GM18867 (cell line): ENCODE results near the gene TBC1D22B.

Source experiments
- ATAC-seq: cut with Tn5 transposase; IDR thresholded peaks from one replicate; pipeline ENCODE4 v1.9.1; 2021; ENCODE audit warnings: mild to moderate bottlenecking, moderate library complexity; ENCODE audit not compliant: unreplicated experiment

The TBC1D22B gene

GRCh38 chr6:37352384-37352783 lies 94.8 kb downstream of the TBC1D22B start:
- no peak for ATAC-seq

GRCh38 chr6:37353761-37354525 lies 96.4 kb downstream of the TBC1D22B start, which contains the start of gene RNF8:
Gene RNF8, plus strand, starts transcription at chr6:37353983. Its CDS starts 182 bp downstream, at chr6:37354165.
- peak; percentile 88 for ATAC-seq

GRCh38 chr6:37354526-37355384 lies 97.2 kb downstream of the TBC1D22B start:
- peak; percentile 12 for ATAC-seq

DNA sequence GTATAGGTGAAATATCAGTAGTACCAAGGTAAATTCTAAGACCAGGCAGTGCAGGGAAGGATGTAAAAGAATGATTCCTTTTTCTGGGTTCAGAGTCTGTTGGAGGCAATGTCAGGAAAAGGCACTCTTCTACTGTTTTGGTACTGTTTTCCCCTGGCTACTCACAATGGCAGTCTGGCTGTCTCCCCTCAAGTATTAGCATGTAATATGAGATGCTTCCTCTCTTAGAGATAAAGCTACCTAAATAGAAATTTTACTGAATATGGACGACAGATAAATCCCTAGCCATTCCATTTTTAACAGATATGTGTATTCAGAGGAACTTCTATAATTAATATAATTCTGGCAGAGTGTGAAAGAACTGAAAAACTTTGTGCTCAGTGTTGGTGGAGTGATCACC lies 99.7 kb downstream of the TBC1D22B start:
- no peak for ATAC-seq

DNA sequence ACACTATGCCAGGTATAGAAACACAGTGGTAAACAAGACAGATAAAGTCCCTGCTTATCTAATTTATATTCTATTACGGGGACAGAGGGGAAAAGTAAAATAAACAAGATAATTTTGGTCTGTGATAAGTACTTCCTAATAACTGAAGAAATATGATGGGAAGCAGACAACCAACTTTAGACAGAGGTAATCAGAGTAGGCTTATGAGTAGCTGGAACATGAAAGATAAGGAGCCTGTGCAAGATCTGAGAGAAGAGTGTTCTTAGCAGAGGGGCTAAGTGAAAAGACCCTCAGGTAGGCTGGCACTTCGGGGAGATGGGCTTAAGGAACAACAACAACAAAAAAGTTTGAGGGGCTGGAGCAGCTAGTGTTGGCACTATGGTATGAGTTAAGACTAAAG lies 100.3 kb downstream of the TBC1D22B start:
- ATAC-seq = no peak

DNA sequence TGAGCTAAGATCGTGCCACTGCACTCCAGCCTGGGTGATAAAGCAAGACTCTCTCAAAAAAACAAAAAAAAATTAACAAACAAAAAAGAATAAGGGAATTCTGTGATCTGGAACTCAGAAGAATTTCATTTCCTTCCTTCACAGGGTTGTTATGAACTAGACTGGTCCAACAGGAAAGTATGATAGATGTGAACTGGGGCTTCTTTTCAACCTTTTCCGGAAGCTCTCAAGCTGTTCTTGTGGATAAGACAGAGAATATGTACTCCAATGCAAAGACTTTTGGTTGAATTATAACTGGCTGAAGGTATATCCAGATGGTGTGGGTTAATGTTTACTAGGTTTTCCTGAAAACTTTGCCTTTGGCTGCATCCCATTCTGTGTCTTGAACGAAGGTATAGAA lies 101.5 kb downstream of the TBC1D22B start:
- no peak for ATAC-seq

- no peak for ATAC-seq
Measured at GRCh38 chr6:37362101-37362828, 104.7 kb downstream of the TBC1D22B start.

DNA sequence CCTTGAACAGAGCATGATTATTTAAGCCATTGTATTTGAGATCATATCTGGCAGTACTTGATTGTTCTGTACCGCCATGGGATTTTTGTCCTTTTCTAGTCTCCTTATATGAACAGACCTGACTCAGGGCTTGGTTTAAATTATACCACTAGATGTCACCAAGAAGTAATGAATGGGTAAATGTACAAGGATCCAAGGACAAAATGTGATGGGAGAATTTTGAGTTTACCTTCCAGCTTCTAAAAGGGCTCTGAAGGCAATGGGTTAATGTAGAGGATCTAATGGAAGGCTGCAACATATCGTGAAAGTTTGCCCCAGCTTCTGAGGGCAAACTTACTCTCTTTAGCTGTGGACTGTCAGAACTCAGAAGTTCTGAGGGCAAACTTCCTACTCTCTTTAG lies 108.2 kb downstream of the TBC1D22B start:
- no peak for ATAC-seq

GRCh38 chr6:37366910-37367309 lies 109.3 kb downstream of the TBC1D22B start:
- ATAC-seq = no peak

DNA sequence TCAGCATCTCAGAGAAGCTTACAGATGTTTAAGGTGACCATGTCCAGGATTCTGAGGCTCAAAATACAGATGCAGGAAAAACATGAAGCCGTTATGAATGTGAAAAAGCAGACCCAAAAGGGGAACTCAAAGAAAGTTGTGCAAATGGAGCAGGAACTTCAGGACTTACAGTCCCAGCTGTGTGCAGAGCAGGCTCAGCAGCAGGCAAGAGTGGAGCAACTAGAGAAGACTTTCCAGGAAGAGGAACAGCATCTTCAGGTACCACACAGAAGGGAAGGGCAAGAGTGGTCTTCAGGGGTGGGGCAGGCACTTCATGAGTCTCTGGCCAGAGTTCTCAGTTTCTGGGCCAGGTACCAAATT lies 111.4 kb downstream of the TBC1D22B start:
- ATAC-seq = no peak

DNA sequence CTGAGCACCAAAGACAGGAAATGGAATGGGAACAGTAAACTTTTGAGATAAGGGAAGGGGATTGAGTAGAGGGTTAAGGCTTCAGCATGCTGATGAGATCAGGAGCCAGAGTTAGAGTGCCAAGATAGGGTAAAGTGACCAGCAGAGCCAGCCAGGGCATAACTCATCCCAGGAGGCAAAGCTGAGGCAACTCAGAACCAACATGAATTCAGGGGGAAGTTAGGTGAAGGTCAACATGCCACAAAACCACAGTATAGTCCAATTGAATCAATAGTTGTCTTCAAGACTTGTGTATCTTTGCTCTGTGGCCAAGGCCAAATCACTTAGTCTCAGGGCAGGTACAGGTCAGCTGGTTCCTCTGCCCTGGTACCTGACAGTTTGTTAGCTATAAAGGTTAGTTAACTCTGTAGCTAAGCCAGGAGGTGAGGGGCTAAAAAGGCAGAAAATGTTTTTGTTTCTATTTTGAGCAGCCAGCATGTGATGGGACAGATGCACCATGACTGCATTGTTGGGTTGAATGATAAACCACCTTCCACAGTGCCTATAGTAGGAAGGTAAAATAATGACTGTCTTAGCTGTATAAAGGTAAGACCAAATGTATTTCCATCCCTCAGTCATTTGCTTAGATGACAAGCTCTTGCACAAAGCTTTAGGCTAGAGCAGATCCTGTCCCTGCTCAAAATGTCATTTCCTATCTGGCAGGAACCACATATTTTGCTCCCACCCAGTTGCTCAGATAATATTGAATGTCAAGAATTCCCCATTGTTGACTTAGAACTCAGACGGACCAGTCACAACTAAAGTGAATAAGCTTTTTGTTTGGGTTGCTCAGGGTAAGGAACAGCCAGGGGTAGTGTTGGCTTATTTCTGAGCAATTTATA lies 112.0 kb downstream of the TBC1D22B start:
- ATAC-seq = no peak

- no peak for ATAC-seq
Measured at GRCh38 chr6:37371154-37372083, 113.8 kb downstream of the TBC1D22B start.

DNA sequence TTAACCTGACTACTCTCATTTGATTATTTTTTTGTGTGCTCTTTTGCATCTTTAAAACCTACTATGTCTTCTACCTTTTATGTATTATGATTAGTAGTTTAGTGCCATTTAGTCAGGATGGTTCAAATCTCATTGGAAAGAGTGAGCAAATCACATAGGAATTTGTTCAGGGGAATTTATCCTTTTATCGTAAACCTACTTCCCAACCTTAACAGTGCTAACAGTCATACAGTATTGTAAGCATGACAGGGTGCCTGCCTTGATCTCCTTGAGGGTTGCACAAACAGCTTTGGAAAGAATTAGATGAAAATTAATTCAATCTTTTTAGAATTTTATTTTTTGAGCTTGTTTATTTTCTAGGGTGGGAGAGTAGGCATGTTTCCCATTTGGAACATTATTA lies 114.5 kb downstream of the TBC1D22B start:
- ATAC-seq = no peak

- no peak for ATAC-seq
Measured at GRCh38 chr6:37373822-37374471, 116.4 kb downstream of the TBC1D22B start.

DNA sequence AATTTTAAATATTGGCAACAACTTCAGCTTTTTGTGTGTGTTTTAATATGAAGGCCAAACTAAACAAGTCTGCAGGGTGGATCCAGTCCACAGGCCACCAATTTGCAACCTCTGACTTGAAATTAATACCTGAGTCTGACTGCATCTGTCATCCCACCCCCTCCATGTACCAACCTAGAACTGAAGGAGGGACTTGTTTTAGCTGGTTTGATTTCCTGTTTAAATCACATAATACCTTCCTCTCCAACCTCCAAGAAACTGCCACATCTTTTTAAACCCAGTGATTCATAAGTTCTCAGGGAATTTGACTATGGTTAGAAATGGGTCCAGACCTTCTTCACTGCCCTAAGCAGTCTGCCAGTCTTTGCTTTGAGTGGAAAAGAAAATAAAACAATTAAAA lies 117.8 kb downstream of the TBC1D22B start:
- ATAC-seq = no peak

DNA sequence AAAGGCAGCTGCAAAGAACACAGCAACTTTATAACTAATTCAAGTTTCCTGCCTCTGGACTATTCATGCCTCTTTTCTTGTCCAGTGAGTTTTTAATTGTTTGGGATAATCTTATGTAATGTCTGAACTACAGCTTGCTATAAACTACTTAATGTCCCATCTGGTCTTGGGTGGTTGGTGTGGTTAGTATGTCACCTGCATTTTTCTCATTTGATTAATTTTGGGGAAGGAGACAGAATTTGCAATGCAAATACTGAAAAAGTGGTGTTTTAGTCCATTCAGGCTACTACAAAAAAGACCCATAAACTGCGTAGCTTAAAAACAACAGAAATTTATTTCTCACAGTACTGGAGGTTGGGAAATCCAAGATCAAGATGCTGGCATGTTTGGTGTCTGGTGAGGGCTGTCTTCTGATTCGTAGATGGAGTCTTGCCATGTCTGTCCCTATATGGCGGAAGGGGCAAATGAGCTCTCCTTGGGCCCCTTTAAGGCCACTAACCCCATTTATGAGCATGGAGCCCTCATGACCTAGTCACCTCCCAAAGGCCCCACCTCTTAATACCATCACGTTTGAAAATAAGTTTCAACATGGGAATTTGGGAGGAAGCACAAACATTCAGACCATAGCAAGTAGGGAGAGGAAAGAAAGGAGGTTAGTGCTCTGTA lies 118.6 kb downstream of the TBC1D22B start:
- ATAC-seq = no peak

- no peak for ATAC-seq
Measured at GRCh38 chr6:37381579-37381978, 124.0 kb downstream of the TBC1D22B start.
